Activated CD4-positive, alpha-beta T cell treated with anti-CD3 and anti-CD28 coated beads for 4 hours (primary cell): Measurements from ENCODE around the gene SLA2.

ENCODE experiments used
- DNase-seq, 2 donors: peaks; one replicate each; pipeline ENCODE4 v3.0.0-alpha.2; 2020

Gene SLA2

GRCh38 chr20:36606158-36607066 is 39.6 kb downstream of the SLA2 start:
- DNase-seq = no peak

GRCh38 chr20:36605399-36606157 is 40.4 kb downstream of the SLA2 start, which contains the start of gene RAB5IF:
Gene RAB5IF, plus strand, starts transcription at chr20:36605779. Its CDS starts 173 bp downstream, at chr20:36605952.
- DNase-seq = peak; percentile 97 to 99

GRCh38 chr20:36604952-36605398 is 41.0 kb downstream of the SLA2 start:
- DNase-seq = peak; percentile 38 to 50

GRCh38 chr20:36601540-36601939 is 44.5 kb downstream of the SLA2 start:
- DNase-seq = no peak

- no peak for DNase-seq
Observed at GRCh38 chr20:36599912-36600345, 46.1 kb downstream of the SLA2 start.

GRCh38 chr20:36593347-36593929 is 52.6 kb downstream of the SLA2 start:
- no peak for DNase-seq

- peak; percentile 64 to 69 for DNase-seq
Observed at GRCh38 chr20:36591854-36592641, 53.9 kb downstream of the SLA2 start.

GRCh38 chr20:36591281-36591680 is 54.7 kb downstream of the SLA2 start:
- no peak for DNase-seq

- DNase-seq = no peak
Observed at GRCh38 chr20:36587388-36588070, 58.5 kb downstream of the SLA2 start.

- DNase-seq = no peak
Observed at GRCh38 chr20:36585410-36586125, 60.4 kb downstream of the SLA2 start.

GRCh38 chr20:36584018-36584481 is 61.9 kb downstream of the SLA2 start:
- DNase-seq = no peak

GRCh38 chr20:36582821-36583220 is 63.2 kb downstream of the SLA2 start:
- no peak for DNase-seq

- DNase-seq = no peak
Observed at GRCh38 chr20:36582322-36582721, 63.7 kb downstream of the SLA2 start.

GRCh38 chr20:36579996-36580545 is 65.9 kb downstream of the SLA2 start:
- DNase-seq = no peak

GRCh38 chr20:36578356-36579041 is 67.5 kb downstream of the SLA2 start:
- DNase-seq = no peak

- DNase-seq = no peak
Observed at GRCh38 chr20:36576081-36576445, 69.9 kb downstream of the SLA2 start.

- DNase-seq = peak; percentile 66 to 80
Observed at GRCh38 chr20:36574366-36575135, 71.4 kb downstream of the SLA2 start.

GRCh38 chr20:36573798-36574365 is 72.1 kb downstream of the SLA2 start:
- DNase-seq = peak; percentile 26 to 39
